EH (cell line): ENCODE measurements around the gene SLC5A12.

Experiments used
- DNase-seq: peaks from one replicate; pipeline ENCODE4 v3.0.0-alpha.2; 2015; ENCODE audit warnings: low read depth

The SLC5A12 gene, protein sequence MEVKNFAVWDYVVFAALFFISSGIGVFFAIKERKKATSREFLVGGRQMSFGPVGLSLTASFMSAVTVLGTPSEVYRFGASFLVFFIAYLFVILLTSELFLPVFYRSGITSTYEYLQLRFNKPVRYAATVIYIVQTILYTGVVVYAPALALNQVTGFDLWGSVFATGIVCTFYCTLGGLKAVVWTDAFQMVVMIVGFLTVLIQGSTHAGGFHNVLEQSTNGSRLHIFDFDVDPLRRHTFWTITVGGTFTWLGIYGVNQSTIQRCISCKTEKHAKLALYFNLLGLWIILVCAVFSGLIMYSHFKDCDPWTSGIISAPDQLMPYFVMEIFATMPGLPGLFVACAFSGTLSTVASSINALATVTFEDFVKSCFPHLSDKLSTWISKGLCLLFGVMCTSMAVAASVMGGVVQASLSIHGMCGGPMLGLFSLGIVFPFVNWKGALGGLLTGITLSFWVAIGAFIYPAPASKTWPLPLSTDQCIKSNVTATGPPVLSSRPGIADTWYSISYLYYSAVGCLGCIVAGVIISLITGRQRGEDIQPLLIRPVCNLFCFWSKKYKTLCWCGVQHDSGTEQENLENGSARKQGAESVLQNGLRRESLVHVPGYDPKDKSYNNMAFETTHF

DNA sequence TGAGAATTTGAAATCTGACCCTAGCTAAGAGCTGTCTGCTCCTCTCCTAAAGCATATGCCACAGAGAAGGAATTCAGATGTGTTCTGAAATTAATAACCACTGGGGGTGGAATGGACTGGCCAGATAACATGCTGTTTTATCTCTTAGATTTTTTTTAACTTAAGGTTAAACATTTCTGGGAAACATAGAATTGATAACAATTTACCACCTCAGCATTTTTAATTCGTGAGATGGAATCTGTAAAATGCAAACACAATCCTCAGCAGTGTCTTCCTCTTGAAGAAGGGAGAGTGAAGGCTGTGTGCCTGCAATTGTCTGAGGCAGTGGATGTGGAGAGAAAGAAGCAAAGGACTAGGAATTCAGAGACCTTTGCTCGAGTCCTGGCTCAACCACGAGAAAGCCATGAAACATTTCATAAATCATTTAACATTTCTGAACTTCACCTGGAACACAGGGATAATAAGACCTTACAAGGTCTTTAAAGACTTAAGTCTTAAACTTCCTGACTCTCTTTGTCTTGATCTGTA is at the start of gene SLC5A12:
Gene SLC5A12 (minus strand): TSS at position 113 of the 528 bp plus-strand sequence. CDS start 346 bp downstream, outside the sequence.
- no peak for DNase-seq

DNA sequence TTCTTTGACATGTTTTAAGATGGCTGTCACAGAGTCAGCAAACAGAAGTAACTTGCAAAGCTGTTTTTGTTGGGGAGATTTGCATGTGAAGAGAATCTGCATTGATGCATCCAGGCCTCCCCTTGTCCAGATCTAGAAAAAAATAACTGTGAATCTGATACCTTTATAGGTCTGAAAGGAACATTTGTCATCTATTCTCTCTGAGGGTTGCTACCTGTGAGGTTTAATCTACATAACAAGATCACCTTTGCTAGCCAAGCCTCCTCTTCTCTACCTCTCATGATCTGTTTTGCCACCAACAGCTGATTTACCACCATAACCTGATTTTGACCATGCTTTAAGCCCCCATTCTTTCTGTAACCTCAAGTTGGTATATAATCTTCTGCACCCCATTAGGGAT is 47.2 kb upstream of the SLC5A12 start:
- DNase-seq: no peak

DNA sequence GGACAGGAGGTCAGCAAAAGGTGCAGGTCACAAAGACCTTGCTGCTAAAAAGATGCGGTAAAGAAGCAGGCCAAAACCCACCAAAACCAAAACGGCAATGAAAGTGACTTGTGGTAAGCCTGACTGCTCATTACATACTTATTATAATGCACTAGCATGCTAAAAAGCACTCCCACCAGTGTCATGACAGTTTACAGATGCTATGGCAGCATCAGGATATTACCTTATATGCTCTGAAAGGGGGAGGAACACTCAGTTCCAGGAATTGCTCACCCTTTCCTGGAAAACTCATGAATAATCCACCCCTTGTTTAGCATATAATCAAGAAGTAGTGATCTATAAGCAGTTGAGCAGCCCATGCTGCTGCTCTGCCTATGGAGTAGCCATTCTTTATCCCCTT is 45.2 kb upstream of the SLC5A12 start:
- DNase-seq: peak; percentile 8

DNA sequence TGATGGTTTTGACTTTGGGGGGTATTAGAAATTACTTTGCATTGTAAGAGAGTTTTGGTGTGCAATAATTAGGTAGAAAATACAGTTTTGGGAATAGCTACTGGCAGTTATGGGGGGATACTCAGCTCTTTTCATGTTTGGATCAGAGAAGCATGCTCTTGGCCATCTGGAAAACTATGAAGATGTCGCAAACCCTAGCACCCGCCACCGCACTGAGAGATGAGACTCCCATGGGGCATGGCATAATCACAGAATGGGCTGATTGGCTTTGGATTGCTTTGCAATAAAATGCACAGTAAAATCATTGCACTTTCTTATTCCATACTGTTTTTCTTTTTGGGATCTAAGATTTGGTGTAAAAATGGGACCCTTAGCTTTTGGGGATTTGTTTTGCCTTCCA is 43.5 kb upstream of the SLC5A12 start:
- no peak for DNase-seq

GRCh38 chr11:26764825-26765224 is 43.0 kb upstream of the SLC5A12 start:
- no peak for DNase-seq

- no peak for DNase-seq
These were observed 42.5 kb upstream of the SLC5A12 start for GRCh38 chr11:26764315-26764714.

DNA sequence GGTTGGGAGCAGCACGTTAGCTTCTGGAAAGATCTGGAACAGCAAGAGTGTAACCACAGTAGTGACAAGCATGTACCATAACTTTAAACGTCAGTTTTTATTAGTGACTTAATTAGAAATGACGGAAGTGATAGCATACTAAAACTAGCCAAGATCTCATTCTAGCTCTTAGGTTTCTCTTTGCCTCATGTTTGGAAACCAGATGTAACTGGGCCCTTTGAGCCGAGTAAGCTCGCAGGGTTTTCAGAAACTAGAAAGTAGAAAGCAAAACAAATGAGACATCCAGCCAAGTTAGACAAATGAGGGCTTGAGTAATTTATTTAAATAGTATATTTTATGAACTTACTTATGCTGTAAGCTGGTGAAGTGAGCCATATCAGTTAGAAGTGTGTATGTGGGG is 40.2 kb upstream of the SLC5A12 start:
- DNase-seq: no peak

GRCh38 chr11:26761361-26761809 is 39.5 kb upstream of the SLC5A12 start:
- DNase-seq: no peak

GRCh38 chr11:26757995-26758394 is 36.1 kb upstream of the SLC5A12 start:
- DNase-seq: no peak

DNA sequence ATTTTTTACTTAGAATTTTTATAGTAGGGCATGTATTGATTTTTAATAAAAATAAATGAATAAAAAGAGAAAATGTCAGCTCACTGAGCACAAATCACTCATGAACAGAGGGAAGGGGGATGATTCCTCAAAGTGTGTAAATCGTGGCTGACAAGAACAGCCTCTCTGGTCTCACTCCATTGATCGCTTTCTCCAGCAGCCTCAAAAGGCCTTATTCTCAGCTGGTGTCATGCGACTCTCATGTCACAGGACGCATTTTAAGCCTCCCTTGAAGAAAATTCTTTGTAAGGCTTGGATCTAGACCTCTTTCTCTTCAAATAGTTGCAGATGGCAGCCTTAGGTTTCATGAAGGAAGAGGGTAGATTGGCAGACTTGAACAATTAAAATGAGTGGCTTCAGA is 33.9 kb upstream of the SLC5A12 start:
- DNase-seq: no peak

GRCh38 chr11:26753723-26754504 is 32.1 kb upstream of the SLC5A12 start:
- DNase-seq: peak; percentile 72

GRCh38 chr11:26749927-26750326 is 28.1 kb upstream of the SLC5A12 start:
- DNase-seq: no peak

DNA sequence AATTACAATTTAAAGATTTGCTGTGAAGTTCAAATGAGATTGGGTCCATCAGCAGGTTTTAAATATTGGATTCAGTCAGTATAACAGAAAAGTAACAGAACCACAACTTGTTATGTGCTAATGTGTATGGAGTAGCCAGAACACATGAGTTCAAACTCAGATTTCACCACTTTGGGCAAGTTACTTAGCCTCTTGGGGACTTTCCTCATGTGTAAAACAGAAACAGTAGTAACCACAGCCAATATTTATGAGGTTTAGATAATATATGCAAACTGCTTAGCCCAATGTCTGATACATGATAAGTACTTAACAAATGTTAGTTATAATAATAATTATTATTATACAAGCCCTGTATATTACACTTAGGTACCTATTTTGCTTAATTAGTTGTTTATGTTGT is 21.8 kb upstream of the SLC5A12 start:
- no peak for DNase-seq

GRCh38 chr11:26742966-26743365 is 21.1 kb upstream of the SLC5A12 start:
- no peak for DNase-seq

- peak; percentile 63 for DNase-seq
These were observed 19.2 kb upstream of the SLC5A12 start for GRCh38 chr11:26741036-26741435.

GRCh38 chr11:26739366-26740073 is 17.7 kb upstream of the SLC5A12 start:
- DNase-seq: no peak

DNA sequence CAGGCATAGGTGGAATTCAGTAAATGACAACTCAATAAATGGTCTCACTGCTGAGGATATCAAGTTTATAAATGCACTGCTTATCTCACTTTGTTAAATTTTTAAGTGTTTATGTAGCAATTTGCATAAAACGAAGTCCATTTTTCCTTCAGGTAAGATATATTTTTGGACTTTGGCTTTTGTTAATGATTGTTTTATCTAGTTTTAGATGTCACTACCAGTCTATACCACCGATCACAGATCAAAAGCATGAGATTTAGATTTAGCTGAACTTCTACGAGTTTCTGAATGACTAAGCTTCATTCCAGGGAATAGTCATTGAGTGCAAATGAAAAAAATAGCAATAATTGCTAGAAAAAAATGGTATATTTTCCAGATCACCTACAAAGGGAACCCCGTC is 12.8 kb upstream of the SLC5A12 start:
- DNase-seq: no peak

DNA sequence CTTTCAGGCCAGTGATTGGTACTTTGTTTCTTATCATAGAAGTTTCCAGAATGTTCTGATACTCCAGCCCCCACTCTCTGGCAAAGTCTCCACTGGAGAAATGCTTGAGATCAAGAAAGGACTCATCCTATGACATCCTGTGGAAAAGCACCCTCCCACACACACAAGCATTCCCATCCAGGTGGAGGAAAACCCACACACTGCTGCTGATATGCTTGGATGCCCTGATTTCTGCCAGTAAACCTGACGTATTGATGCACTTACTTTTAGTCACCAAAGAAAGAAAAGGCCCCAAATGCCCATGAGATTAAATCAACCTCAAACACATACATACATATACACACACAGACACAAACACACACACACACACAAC is 9.2 kb upstream of the SLC5A12 start:
- no peak for DNase-seq

GRCh38 chr11:26730414-26731083 is 8.7 kb upstream of the SLC5A12 start:
- peak; percentile 16 for DNase-seq

- DNase-seq: no peak
These were observed 7.4 kb upstream of the SLC5A12 start for GRCh38 chr11:26729284-26729683.

DNA sequence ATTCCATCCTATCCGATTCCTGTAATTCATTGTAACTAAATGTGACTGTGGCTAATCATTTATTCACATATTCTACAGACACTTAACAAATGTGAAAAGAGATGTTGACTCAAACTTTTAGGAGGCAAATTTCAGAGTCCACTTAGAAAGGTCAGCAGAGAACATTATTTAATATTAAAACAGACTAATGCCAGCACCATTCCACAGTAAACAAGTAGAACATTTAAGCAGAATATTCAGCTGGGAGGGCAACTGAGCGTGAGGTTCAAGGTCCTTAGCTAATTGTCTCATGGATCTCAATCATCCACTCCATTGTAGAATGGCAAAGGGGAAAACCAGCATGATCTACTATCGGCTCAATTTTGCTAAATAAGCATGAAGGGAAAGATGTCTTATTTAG is 5.1 kb upstream of the SLC5A12 start:
- no peak for DNase-seq
